Measurements from ENCODE around the gene CARD9. TPM values are rescaled to one million over a fixed set of nuclear protein-coding genes. Genes with fewer than 3 reads are reported as not detected.

The CARD9 gene
- total and polyA plus RNA-seq, 2 of the 4 experiments (the other 2 are of a cell fraction), result 0.36 to 1.9 TPM

- H2BK20ac ChIP-seq (ENCODE audit: low read depth, low read length), result no peak overlapping the region; the same call in 1 of the 2 replicates
- no peak overlapping the region for H3K18ac ChIP-seq (ENCODE audit: low read depth, low read length)
- dilution Hi-C loops (cut with HindIII; ENCODE audit: low sequenced_read_pairs, unreplicated experiment), result no loop called here
- peaks cover 3% of the 10 kb centered on the region; the same call in 1 of the 2 replicates for H3K9me1 ChIP-seq (ENCODE audit: insufficient read depth, low read length)
- peak overlapping the region; percentile 90 for H2AK5ac ChIP-seq (ENCODE audit: low read depth, low read length)
- no peaks in the 10 kb centered on the region for H3K27me3 ChIP-seq (ENCODE audit: control insufficient read depth, insufficient read depth, low read length)
- BruUV-seq (replicated peaks), result no TSS peak
- H3K79me1 ChIP-seq (ENCODE audit: low read depth in 1 of 2, low read length in 2 of 2), result peaks cover 0 to 39% of the 10 kb centered on the region in 2 experiments; a peak in 2 of 4 replicates
- peaks cover 34% of the 10 kb centered on the region for H4K20me1 ChIP-seq (ENCODE audit: insufficient read depth, low read length)
- WGBS, 2 experiments (ENCODE audit: extremely low coverage in 2 of 2, insufficient read length in 1 of 2), result 51% methylated on average over 12 of the region's 17 CpGs; no CpG with 5 or more reads in 1 of the 2 experiments
- H3K9me3 ChIP-seq (ENCODE audit: control insufficient read depth, insufficient read depth, low read length), result no peaks in the 10 kb centered on the region
- DNase-seq (peak; percentile 27), ATAC-seq (ENCODE audit: low read depth) (peak; percentile 49)
- H2AK9ac ChIP-seq (replicated peaks; ENCODE audit: low read depth, low read length, poor library complexity), result peak overlapping the region; percentile 95
- TF ChIP-seq BHLHE40 (IDR thresholded peaks at IDR 0.05; ENCODE audit: low read depth, low read length) (no peak), MAZ (IDR thresholded peaks at IDR 0.05; ENCODE audit: borderline replicate concordance, low read depth, low read length) (0 out of 2 replicates have a peak, but pooled peaks have one; percentile 15)
- H3K9ac ChIP-seq (ENCODE audit: low read depth, low read length), result no peak overlapping the region
- H3K23ac ChIP-seq (ENCODE audit: low read depth, low read length), result 0 out of 2 replicates have a peak overlapping the region, but pooled peaks have one; percentile 49
- in situ Hi-C loops (cut with MboI; ENCODE audit: low sequenced_read_pairs), result no loop called here
- peak overlapping the region in 1 of 2 experiments; percentile 1; a peak in 1 of 4 replicates for H4K8ac ChIP-seq (ENCODE audit: low read depth in 2 of 2, low read length in 2 of 2)
- H3K36me3 ChIP-seq (ENCODE audit: control insufficient read depth, insufficient read depth, low read length), result peaks cover 66% of the 10 kb centered on the region
- CTCF ChIA-PET, result no interaction called here
- H3K4me3 ChIP-seq (ENCODE audit: insufficient read depth, low read depth, low read length), result no peak overlapping the region
- H4K91ac ChIP-seq (ENCODE audit: insufficient read depth, low read depth, low read length), result peak overlapping the region; percentile 72
- peaks cover 23% of the 10 kb centered on the region for H3K4me1 ChIP-seq (ENCODE audit: control insufficient read depth, insufficient read depth, low read length)
- no peak overlapping the region; the same call in 1 of the 2 replicates for H3K56ac ChIP-seq (ENCODE audit: extremely low read depth, insufficient read depth, low read length)
- intact Hi-C loops (cut with micrococcal nuclease), result no loop called here
- H3K14ac ChIP-seq (replicated peaks; ENCODE audit: low read depth, low read length), result peak overlapping the region; percentile 79
- POLR2A ChIA-PET (ENCODE audit: unreplicated experiment), result no interaction called here
- no peak overlapping the region for H3K4me2 ChIP-seq (ENCODE audit: low read depth, low read length)
- H2AFZ ChIP-seq (replicated peaks; ENCODE audit: low read length, poor library complexity), result peak overlapping the region; percentile 47
- peak overlapping the region; percentile 19; the same call in 1 of the 2 replicates for H3K27ac ChIP-seq (ENCODE audit: insufficient read depth, low read length)
- H3K4ac ChIP-seq (ENCODE audit: low read depth, low read length), result peak overlapping the region; percentile 83
- no peak overlapping the region for H4K5ac ChIP-seq (ENCODE audit: low read depth, low read length)
- no peak overlapping the region for H2BK15ac ChIP-seq (ENCODE audit: low read depth, low read length)
- peak overlapping the region; percentile 5 for H2BK120ac ChIP-seq (ENCODE audit: low read depth, low read length)
- peak overlapping the region; percentile 71 for H2BK5ac ChIP-seq (ENCODE audit: low read depth, low read length, poor library complexity, severe bottlenecking)
These were observed 18.8 kb downstream of the CARD9 start for GRCh38 chr9:136354592-136355085.

All from IMR-90 (cell line).